ENCODE measurements around the gene PDK4. TPM values are rescaled to one million over a fixed set of nuclear protein-coding genes. Genes with fewer than 3 reads are reported as not detected.

PDK4 gene
- total RNA-seq, 2 experiments from 2014 or later = not detected

DNA sequence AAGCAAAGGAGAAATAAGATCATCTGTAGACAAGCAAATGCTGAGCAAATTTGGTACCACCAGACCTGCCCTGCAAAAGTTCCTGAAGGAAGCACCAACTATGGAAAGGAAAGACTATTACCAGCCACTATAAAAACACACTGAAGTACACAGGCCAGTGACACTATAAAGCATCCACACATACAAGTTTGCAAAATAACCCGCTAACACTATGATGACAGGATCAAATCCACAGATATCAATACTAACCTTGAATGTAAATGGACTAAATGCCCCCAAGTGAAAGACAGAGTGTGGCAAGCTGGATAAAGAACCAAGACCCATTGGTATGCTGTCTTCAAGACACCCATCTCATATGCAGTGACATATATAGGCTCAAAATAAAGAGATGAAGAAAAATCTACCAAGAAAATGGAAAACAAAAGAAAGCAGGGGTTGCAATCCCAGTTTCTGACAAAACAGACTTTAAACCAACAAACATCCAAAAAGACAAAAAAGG is 18.2 kb upstream of the PDK4 start:
- H3K79me2 ChIP-seq (ENCODE audit: insufficient read depth, low read depth, low read length) = no peaks in the 10 kb centered on the region
- H3K27ac ChIP-seq (ENCODE audit: low read depth, low read length, poor library complexity, severe bottlenecking) = no peak overlapping the region
- BruUV-seq (replicated peaks) = no TSS peak
- intact Hi-C loops (cut with micrococcal nuclease; ENCODE audit: unreplicated experiment) = no loop called here
- ChIA-PET CTCF (ENCODE audit: unreplicated experiment) (no interaction called here), POLR2A (interaction anchor here (1.2 kb wide), 1 partner anchor 8 kb away, joined by 3 read pairs; no protein-coding TSS in a partner anchor)
- H3K4me2 ChIP-seq (ENCODE audit: low read length) = no peak overlapping the region
- no peak for DNase-seq (ENCODE audit: low spot score)
- no peaks in the 10 kb centered on the region for H3K4me1 ChIP-seq (ENCODE audit: insufficient read depth, low read length, poor library complexity, severe bottlenecking)
- no peak for TF ChIP-seq EZH2phosphoT487 (IDR thresholded peaks at IDR 0.05; ENCODE audit: borderline replicate concordance, low read depth, low read length)
- TF ChIP-seq CTCF (conservative IDR thresholded peaks at IDR 0.05; ENCODE audit: low read length) = no peak
- H4K20me1 ChIP-seq (ENCODE audit: insufficient read depth, low read length) = no peaks in the 10 kb centered on the region
- no peak overlapping the region for H3K4me3 ChIP-seq (ENCODE audit: low read depth, low read length, poor library complexity, severe bottlenecking)
- no peaks in the 10 kb centered on the region for H3K36me3 ChIP-seq (ENCODE audit: insufficient read depth, low read length)
- no peaks in the 10 kb centered on the region for H3K9me3 ChIP-seq (ENCODE audit: low read length)
- no peak overlapping the region for H2AFZ ChIP-seq (ENCODE audit: low read length)
- no peaks in the 10 kb centered on the region for H3K9me2 ChIP-seq (ENCODE audit: insufficient read depth, low read length)

DNA sequence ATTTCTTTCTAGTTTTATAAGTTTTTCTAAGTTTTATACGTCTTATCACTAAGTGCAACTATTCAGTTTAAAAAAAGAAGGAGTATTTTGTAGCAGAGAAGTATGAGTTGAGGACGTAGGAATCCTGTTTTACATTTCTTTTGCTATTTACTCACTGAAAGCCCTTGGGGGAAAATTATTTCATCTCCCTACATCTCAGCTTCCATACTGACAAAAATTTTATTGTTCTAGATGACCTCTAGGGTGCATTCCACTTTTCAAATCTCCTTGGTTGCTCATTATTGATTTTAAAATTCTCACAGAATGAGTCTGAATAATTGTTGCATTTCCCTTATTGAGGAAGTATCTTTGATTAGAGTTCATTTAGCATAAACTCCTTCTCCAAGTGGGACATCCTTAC is 14.9 kb upstream of the PDK4 start:
- Histone ChIP-seq H3K79me2 (ENCODE audit: insufficient read depth, low read depth, low read length) (no peaks in the 10 kb centered on the region), H3K9me3 (ENCODE audit: low read length) (no peaks in the 10 kb centered on the region), H3K4me2 (ENCODE audit: low read length) (no peak overlapping the region), H2AFZ (ENCODE audit: low read length) (no peak overlapping the region), H3K27ac (ENCODE audit: low read depth, low read length, poor library complexity, severe bottlenecking) (no peak overlapping the region), H3K36me3 (ENCODE audit: insufficient read depth, low read length) (no peaks in the 10 kb centered on the region), H4K20me1 (ENCODE audit: insufficient read depth, low read length) (no peaks in the 10 kb centered on the region), H3K9me2 (ENCODE audit: insufficient read depth, low read length) (no peaks in the 10 kb centered on the region), H3K4me1 (ENCODE audit: insufficient read depth, low read length, poor library complexity, severe bottlenecking) (peaks cover 12% of the 10 kb centered on the region), H3K4me3 (ENCODE audit: low read depth, low read length, poor library complexity, severe bottlenecking) (no peak overlapping the region)
- no peak for DNase-seq (ENCODE audit: low spot score)
- no peak for TF ChIP-seq CTCF (conservative IDR thresholded peaks at IDR 0.05; ENCODE audit: low read length)
- no peak for TF ChIP-seq EZH2phosphoT487 (IDR thresholded peaks at IDR 0.05; ENCODE audit: borderline replicate concordance, low read depth, low read length)
- intact Hi-C loops (cut with micrococcal nuclease; ENCODE audit: unreplicated experiment) = no loop called here
- no TSS peak for BruUV-seq (replicated peaks)
- ChIA-PET POLR2A (no interaction called here), CTCF (ENCODE audit: unreplicated experiment) (no interaction called here)

DNA sequence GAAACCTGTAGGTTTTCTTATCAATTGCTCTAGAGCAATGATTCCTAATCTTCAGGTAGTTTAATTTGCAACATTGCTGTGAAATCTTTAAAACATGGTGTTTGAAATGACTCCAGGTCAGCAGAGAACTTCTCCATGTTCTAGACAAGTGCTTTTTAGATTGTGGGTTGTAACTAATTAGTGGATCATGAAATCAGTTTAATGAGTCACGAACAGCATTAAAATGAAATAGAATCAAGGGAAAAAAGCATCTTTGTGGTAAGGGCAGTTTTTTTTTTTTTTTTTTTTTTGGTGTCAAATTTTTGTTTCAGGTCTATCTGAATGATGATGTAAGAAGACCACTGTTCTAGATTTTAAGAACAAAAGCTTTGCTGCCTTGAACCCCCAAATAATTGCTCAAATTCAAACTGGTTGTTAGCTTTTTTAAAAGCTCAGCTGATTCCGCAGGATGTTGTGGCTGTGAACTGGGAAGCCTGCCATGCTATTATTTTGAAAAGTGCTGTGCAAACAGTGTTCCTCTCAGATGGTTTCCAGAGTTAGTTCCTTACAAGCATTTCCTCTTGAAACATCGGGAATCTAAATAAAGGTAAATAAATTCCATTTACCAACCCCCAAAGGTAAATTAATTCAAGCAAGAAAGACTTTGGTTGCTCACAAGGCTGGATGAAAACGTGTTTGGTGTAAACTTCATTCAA is 13.1 kb upstream of the PDK4 start:
- no peaks in the 10 kb centered on the region for H4K20me1 ChIP-seq (ENCODE audit: insufficient read depth, low read length)
- H3K36me3 ChIP-seq (ENCODE audit: insufficient read depth, low read length) = no peaks in the 10 kb centered on the region
- BruUV-seq (replicated peaks) = no TSS peak
- H3K4me1 ChIP-seq (ENCODE audit: insufficient read depth, low read length, poor library complexity, severe bottlenecking) = peaks cover 12% of the 10 kb centered on the region
- H3K27ac ChIP-seq (ENCODE audit: low read depth, low read length, poor library complexity, severe bottlenecking) = no peak overlapping the region
- TF ChIP-seq CTCF (conservative IDR thresholded peaks at IDR 0.05; ENCODE audit: low read length) (no peak), EZH2phosphoT487 (IDR thresholded peaks at IDR 0.05; ENCODE audit: borderline replicate concordance, low read depth, low read length) (no peak)
- H3K9me2 ChIP-seq (ENCODE audit: insufficient read depth, low read length) = no peaks in the 10 kb centered on the region
- H3K79me2 ChIP-seq (ENCODE audit: insufficient read depth, low read depth, low read length) = no peaks in the 10 kb centered on the region
- CTCF ChIA-PET (ENCODE audit: unreplicated experiment) = no interaction called here
- POLR2A ChIA-PET = interaction anchor here (1.0 kb wide), 1 partner anchor 114 kb away, joined by 3 read pairs; no protein-coding TSS in a partner anchor
- intact Hi-C loops (cut with micrococcal nuclease; ENCODE audit: unreplicated experiment) = no loop called here
- no peaks in the 10 kb centered on the region for H3K9me3 ChIP-seq (ENCODE audit: low read length)
- H2AFZ ChIP-seq (ENCODE audit: low read length) = 0 out of 2 replicates have a peak overlapping the region, but pooled peaks have one; percentile 59
- no peak overlapping the region for H3K4me2 ChIP-seq (ENCODE audit: low read length)
- no peak for DNase-seq (ENCODE audit: low spot score)
- H3K4me3 ChIP-seq (ENCODE audit: low read depth, low read length, poor library complexity, severe bottlenecking) = no peak overlapping the region
